Measurements from ENCODE around the gene ZFPL1. TPM values are rescaled to one million over a fixed set of nuclear protein-coding genes. Genes with fewer than 3 reads are reported as not detected.

ZFPL1 gene
- total RNA-seq, 1 donor from 2014 or later: 61.1 TPM

DNA sequence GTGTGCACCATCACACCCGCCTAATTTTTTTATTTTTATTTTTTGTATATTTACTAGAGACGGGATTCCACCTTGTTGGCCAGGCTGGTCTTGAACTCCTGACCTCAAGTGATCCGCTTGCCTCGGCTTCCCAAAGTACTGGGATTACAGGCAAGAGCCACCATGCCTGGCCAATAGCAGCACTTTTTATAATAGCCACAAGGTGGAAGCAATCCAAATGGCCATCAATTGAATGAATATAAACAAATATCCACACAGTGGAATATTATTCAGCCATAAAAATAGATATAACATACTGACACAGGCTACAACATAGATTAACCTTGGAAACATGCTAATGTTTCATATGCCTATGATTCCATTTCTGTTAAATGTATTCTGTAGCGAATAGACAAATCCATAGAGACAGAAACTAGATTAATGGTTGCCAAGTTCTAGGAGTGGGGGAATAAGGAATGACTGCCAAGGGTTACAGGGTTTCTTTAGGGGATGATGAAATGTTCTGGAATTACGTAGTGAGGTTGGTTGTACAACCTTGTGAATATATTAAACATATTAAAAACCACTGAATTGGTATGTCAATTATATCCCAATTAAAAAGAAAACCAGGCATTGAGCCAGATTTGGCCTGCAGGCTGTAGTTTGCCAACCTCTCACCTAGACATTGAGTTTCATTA is 16.8 kb downstream of the ZFPL1 start:
- H3K4me3 ChIP-seq (ENCODE audit: low read depth, low read length): no peak overlapping the region
- TF ChIP-seq, protein P1, sequence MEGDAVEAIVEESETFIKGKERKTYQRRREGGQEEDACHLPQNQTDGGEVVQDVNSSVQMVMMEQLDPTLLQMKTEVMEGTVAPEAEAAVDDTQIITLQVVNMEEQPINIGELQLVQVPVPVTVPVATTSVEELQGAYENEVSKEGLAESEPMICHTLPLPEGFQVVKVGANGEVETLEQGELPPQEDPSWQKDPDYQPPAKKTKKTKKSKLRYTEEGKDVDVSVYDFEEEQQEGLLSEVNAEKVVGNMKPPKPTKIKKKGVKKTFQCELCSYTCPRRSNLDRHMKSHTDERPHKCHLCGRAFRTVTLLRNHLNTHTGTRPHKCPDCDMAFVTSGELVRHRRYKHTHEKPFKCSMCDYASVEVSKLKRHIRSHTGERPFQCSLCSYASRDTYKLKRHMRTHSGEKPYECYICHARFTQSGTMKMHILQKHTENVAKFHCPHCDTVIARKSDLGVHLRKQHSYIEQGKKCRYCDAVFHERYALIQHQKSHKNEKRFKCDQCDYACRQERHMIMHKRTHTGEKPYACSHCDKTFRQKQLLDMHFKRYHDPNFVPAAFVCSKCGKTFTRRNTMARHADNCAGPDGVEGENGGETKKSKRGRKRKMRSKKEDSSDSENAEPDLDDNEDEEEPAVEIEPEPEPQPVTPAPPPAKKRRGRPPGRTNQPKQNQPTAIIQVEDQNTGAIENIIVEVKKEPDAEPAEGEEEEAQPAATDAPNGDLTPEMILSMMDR (conservative IDR thresholded peaks at IDR 0.05; ENCODE audit: low read depth, low read length): peak; percentile 33
- no peak for DNase-seq (ENCODE audit: low read depth)

DNA sequence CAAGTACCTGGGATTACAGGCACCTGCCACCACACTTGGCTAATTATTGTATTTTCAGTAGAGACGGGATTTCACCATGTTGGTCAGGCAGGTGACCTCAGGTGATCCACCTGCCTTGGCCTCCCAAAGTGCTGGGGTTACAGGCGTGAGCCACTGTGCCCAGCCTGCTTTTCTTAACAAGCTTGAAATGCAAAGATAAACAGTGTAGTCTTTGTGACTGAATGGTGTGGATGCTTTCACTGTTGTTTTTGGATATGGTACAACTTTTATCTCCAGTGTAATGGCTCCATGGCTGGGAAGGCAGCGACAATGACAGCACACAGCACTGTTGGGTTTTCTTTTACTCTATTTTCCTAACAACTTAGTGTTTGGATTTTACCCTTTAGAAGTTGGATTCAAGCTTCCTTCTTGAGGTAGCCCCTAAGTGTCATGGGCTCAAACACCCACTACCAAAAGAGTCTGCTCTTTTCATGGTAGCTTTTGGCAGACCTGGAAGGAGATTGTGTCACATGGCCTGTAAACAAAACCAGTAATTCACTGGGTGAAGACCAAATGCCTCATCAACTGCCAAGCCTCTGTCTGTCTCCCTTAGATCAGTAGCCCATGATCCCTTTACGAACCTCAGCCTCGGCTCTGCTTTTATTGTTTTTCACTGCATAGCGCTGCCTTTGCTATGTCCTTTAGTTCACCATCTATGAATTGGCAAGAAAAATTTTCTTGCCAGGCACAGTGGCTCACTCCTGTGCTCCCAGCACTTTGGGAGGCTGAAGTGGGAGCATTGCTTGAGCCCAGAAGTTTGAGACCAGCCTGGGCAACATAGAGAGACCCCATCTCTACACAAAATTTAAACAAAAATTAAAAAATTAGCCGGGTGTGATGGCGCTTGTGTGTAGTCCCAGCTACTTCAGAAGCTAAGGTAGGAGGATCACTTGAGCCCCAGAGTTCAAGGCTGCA is 18.4 kb downstream of the ZFPL1 start:
- H3K4me3 ChIP-seq (ENCODE audit: low read depth, low read length): no peak overlapping the region
- DNase-seq (ENCODE audit: low read depth): no peak
- TF ChIP-seq, protein P1 (conservative IDR thresholded peaks at IDR 0.05; ENCODE audit: low read depth, low read length): no peak

DNA sequence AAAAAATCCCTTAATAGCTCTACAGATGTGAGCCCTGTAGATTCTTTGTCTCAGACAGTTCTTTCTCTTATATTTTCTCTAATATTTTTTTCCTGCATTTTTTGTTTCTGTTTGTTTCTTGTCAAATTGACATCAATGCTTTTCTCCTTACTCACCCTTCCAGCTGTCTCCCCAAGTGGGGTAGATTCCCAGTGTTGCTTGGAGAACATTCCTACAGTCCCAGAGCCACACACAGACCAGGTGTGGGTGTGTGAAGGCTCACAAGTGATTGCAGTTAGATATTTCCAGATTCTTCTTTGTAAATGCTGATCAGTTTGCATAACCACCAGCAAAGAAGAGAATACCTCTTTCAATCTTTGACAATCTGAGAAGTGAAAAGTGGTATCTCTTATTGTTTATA is 19.5 kb downstream of the ZFPL1 start:
- TF ChIP-seq, protein P1 (conservative IDR thresholded peaks at IDR 0.05; ENCODE audit: low read depth, low read length): no peak
- no peak for DNase-seq (ENCODE audit: low read depth)

DNA sequence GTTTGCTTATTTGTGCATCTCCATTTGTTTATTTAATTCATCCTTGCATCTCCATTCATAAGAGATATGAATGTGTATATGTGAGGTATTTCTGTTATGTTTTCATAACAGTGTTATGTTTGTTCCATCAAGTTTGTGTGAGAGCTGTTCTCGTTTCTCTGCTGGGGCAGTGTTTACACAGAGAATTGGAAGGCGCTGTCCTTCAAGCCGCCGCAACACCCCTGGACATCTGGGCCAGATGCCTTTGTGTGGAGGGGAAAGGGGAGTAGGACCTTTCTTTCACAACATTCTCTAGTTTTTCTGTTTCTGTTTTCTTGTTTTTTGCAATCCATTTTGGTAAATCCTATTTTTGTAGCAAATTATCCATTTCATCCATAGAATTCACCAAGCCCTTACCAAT is 20.6 kb downstream of the ZFPL1 start:
- no peak overlapping the region for H3K4me3 ChIP-seq (ENCODE audit: low read depth, low read length)
- no peak for DNase-seq (ENCODE audit: low read depth)
- TF ChIP-seq, protein P1 (conservative IDR thresholded peaks at IDR 0.05; ENCODE audit: low read depth, low read length): no peak

More for the DNA sequence above, 19.5 kb downstream of the ZFPL1 start:
- no peak overlapping the region for H3K4me3 ChIP-seq (ENCODE audit: low read depth, low read length)

DNA sequence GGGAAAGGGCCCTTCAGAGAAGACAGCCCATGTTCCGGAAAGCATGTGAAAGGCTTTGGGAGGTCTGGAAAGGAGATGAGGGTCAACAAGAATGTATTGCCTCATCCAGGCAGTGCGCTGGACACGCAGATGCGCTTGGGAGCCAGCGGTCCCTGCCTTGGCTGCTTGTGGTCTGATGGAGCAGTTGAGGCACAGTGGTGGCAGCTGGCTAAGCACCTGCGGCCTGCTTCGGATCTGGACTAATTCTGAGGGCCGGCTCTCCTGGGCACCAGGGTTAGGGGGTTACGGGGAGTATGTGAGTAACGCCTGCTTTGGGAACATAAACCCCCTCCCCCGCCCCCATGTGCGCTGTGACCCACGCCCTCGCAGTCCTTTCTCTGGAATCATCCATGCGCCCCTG is 23.1 kb downstream of the ZFPL1 start:
- no peak overlapping the region for H3K4me3 ChIP-seq (ENCODE audit: low read depth, low read length)
- DNase-seq (ENCODE audit: low read depth): no peak
- TF ChIP-seq, protein P1 (conservative IDR thresholded peaks at IDR 0.05; ENCODE audit: low read depth, low read length): no peak

DNA sequence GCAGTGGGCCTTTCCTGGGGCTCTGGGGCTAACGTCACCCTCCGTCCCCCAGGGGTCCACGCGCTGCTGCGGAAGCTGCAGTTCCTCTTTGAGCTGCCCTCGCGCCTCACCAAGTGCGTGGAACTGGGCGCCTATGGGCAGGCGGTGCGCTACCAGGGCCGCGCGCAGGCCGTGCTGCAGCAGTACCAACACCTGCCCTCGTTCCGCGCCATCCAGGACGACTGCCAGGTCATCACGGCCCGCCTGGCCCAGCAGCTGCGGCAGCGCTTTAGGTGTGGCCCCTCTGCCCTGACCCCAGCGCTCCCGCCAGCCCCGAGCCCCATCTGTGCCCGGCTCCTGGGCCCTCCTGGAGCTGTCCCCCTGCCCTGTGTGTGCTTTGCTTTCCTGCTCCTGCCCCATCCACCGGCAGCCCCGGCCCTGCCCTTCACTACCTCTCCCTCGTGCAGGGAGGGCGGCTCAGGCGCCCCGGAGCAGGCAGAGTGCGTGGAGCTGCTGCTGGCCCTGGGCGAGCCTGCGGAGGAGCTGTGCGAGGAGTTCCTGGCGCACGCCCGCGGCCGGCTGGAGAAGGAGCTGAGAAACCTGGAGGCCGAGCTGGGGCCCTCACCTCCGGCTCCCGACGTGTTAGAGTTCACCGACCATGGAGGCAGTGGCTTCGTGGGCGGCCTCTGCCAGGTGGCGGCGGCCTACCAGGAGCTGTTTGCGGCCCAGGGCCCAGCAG is 23.9 kb downstream of the ZFPL1 start:
- no peak for DNase-seq (ENCODE audit: low read depth)
- TF ChIP-seq, protein P1 (conservative IDR thresholded peaks at IDR 0.05; ENCODE audit: low read depth, low read length): no peak
- H3K4me3 ChIP-seq (ENCODE audit: low read depth, low read length): no peak overlapping the region
